Heart right ventricle (tissue), 16 donors: ENCODE data around the gene SND1. TPM values are rescaled to one million over a fixed set of nuclear protein-coding genes. Genes with fewer than 3 reads are reported as not detected.

Experiments
- ATAC-seq, 8 donors: fragments of 200-7000 bp; cut with Tn5 transposase; one replicate each; pipeline ENCODE4 v1.9.1; 2020; ENCODE audit warnings: mild to moderate bottlenecking in 8 of 8, moderate library complexity in 8 of 8, moderate number of reproducible peaks in 1 of 8
- DNase-seq, 2 donors: peaks; one replicate each; pipeline ENCODE4 v3.0.0-alpha.2; 2020
- H3K27ac ChIP-seq, 10 donors: fragments of 200-600 bp; sonication (generic) in 2 of 10; one replicate each; pipeline versions ENCODE4 v1.5.0 to v1.8.0; 2020 to 2022; ENCODE audit warnings: mild to moderate bottlenecking in 3 of 10
- H3K27me3 ChIP-seq, 7 donors: fragments of 200-600 bp; one replicate each; pipeline ENCODE4 v1.8.0; 2021 to 2022; ENCODE audit warnings: mild to moderate bottlenecking in 2 of 7
- H3K36me3 ChIP-seq, 9 donors: fragments of 200-600 bp; sonication (generic) in 1 of 9; one replicate each; pipeline versions ENCODE4 v1.5.0 to v1.8.0; 2020 to 2022; ENCODE audit warnings: mild to moderate bottlenecking in 2 of 9
- H3K4me1 ChIP-seq, 9 donors: fragments of 200-600 bp; sonication (generic) in 1 of 9; one replicate each; pipeline versions ENCODE4 v1.5.0 to v1.8.0; 2020 to 2022; ENCODE audit warnings: mild to moderate bottlenecking in 4 of 9
- H3K4me3 ChIP-seq, 10 donors: fragments of 200-600 bp; sonication (generic) in 2 of 10; one replicate each; pipeline versions ENCODE4 v1.5.0 to v1.8.0; 2020 to 2022; ENCODE audit warnings: mild to moderate bottlenecking in 7 of 10, moderate library complexity in 2 of 10
- H3K9me3 ChIP-seq, 11 donors: fragments of 200-600 bp in 10 of 11; sonication (generic) in 2 of 11; one replicate each; pipeline versions ENCODE4 v1.5.0 to v1.8.0; 2013 to 2022; ENCODE audit warnings: mild to moderate bottlenecking in 2 of 11, control low read depth in 1 of 11, moderate library complexity in 1 of 11
- WGBS, 2 donors: extraction: QIAGEN DNeasy Blood & Tissue Kit; methylation state at CpG; one replicate each; pipeline ENCODE4 v1.1.7; 2013; ENCODE audit warnings: inconsistent platforms in 1 of 2; 5-methylcytosine and 5-hydroxymethylcytosine counted together
- intact Hi-C, 10 donors: fragments of 100-400 bp; cut with DNase I; formaldehyde crosslinking; loops; one replicate each; pipeline versions ENCODE4 v1.11.1 to v1.14.2; 2022
- polyA plus RNA-seq, 2 donors: library from polyadenylated mRNA; stranded (reverse); fragments of 200-250 nt; gene quantifications; one replicate each; pipeline ENCODE4 v1.2.3, GENCODE V29; 2013
- total RNA-seq, 10 donors: library from RNA; stranded (reverse); fragmentation: NEBNext Ultra II Directional in 3 of 10; extraction: Animal tissue kit (Norgen Biotek cat#: 25700) in 3 of 10; gene quantifications; one replicate each; pipeline versions ENCODE4 v1.2.1 to v1.2.4, GENCODE V29; 2021 to 2023
- TF ChIP-seq, protein P1 (sequence below), 9 donors: fragments of 200-600 bp; sonication (generic) in 2 of 9; IDR thresholded peaks; one replicate each; pipeline versions ENCODE4 v1.5.0 to v1.8.0; 2021 to 2022; ENCODE audit warnings: antibody characterized with exemption in 9 of 9, mild to moderate bottlenecking in 5 of 9, moderate library complexity in 1 of 9
- donor health status: Arrhythmogenic right ventricular cardiomyopathy.
- donor health status: ischemic (EF 13 %, LVEDD 7.1; RV severe dilation, severe dysfunction).
- donor health status: healthy with polysubstance abuse.
- donor health status: DM: no; HTN: yes; CAD: no.
- donor health status: DM: no; HTN: no; CAD: no.
- donor health status: ischemic (EF 25% LVEDD 6.9; RV normal size, moderate dysfunction).
- donor health status: ischemic (EF 25% LVEDD 5.7; RV mildly dilated, moderate dysfunction).
- donor health status: healthy.
- donor health status: DM: yes; HTN: yes; CAD: no.
- donor health status: Ischemic cardiomyopathy.
- donor health status: ischemic (EF 35%, LVEDD 5.7; RV mildly dilated, moderate dysfunction).
- donor health status: nonischemic (EF 11% LVEDD 7.7; RV severe dilation, severe dysfunction).
- donor health status: DM: yes; HTN: yes; CAD: no.
- donor health status: PGD.
- donor health status: ischemic (EF 29% LVEDD 5.4; RV normal size, mild dysfunction).
- donor health status: nonischemic (EF 23%, LVEDD 6.1; RV moderate dilation, normal function).

SND1 gene
- total and polyA plus RNA-seq, 12 donors = 39.9 to 107 (median 80.8) TPM

DNA sequence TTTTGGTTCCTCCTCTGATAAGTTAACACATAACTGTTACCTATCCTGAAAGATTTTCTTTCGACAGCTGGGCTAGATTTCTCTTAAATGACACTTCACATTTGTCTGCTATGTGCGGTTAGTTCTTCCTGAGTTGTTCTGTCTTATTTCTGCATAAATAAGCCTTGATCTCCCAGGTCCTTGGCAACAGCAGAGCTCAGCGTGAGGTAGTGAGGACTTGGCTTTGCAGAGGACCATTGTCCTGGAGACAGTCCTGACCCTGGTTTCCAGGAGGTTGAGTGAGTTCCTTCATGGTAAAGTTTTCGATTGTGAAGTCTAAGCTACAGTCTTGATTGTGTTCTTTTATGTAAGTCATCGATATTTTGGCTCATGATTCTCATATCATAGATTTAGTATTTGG lies 23.7 kb downstream of the SND1 start:
- ATAC-seq = no peak
- no peak overlapping the region for H3K4me3 ChIP-seq
- intact Hi-C loops = no loop called here
- peaks cover 0 to 34% (median 0%) of the 10 kb centered on the region in 9 donors for H3K36me3 ChIP-seq
- H3K27ac ChIP-seq = no peak overlapping the region
- H3K4me1 ChIP-seq = peaks cover 0 to 18% (median 0%) of the 10 kb centered on the region in 9 donors
- TF ChIP-seq, protein P1, sequence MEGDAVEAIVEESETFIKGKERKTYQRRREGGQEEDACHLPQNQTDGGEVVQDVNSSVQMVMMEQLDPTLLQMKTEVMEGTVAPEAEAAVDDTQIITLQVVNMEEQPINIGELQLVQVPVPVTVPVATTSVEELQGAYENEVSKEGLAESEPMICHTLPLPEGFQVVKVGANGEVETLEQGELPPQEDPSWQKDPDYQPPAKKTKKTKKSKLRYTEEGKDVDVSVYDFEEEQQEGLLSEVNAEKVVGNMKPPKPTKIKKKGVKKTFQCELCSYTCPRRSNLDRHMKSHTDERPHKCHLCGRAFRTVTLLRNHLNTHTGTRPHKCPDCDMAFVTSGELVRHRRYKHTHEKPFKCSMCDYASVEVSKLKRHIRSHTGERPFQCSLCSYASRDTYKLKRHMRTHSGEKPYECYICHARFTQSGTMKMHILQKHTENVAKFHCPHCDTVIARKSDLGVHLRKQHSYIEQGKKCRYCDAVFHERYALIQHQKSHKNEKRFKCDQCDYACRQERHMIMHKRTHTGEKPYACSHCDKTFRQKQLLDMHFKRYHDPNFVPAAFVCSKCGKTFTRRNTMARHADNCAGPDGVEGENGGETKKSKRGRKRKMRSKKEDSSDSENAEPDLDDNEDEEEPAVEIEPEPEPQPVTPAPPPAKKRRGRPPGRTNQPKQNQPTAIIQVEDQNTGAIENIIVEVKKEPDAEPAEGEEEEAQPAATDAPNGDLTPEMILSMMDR (IDR thresholded peaks at IDR 0.05) = no peak
- H3K9me3 ChIP-seq = peaks cover 0 to 19% (median 0%) of the 10 kb centered on the region in 11 donors
- H3K27me3 ChIP-seq = no peaks in the 10 kb centered on the region
- DNase-seq = no peak
- WGBS, 2 donors = 82 to 90% methylated on average over 5 of the region's 5 CpGs

DNA sequence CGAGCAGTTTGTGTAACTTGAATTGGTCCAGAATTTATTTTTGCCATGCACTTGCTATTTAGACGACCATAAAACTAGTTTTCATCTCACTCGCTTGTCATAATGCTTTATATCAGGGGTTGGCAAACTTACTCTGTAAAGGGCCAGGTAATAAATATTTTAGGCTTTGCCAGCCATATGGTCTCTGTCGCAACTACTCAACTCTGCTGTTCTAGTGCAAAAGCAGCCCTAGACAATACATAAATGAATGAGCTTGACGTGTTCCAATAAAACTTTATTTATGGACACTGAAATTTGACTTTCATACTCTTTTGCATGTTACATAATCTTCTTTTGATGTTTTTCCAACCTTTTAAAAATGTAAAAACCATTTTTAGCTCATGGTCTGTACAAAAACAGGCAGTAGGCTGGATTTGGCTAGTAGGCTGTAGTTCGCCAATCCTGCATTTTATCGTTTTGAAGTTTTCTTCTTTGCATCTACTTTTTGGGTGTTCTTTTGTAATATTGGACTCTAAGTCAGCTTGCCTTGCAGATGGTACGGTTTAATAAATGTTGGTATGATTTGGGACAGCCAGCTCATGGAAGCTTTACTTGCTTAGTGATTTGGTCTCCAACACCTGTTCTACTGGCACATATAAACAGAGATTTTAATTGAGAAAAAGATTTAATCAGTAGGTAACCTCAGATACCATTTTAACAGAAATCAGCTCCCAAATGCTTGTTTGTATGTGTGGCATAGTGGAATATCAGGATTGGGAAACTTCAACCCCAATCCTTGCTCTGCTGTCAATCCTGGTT lies 25.6 kb downstream of the SND1 start:
- peaks cover 0 to 34% (median 0%) of the 10 kb centered on the region in 9 donors for H3K36me3 ChIP-seq
- 95 to 98% methylated on average over 8 of the region's 8 CpGs for WGBS, 2 donors
- intact Hi-C loops = no loop called here
- peaks cover 0 to 22% (median 0%) of the 10 kb centered on the region in 9 donors for H3K4me1 ChIP-seq
- H3K4me3 ChIP-seq = no peak overlapping the region
- peaks cover 0 to 14% (median 0%) of the 10 kb centered on the region in 11 donors for H3K9me3 ChIP-seq
- ATAC-seq (no peak), DNase-seq (no peak)
- H3K27ac ChIP-seq = no peak overlapping the region
- TF ChIP-seq, protein P1 (IDR thresholded peaks at IDR 0.05) = no peak
- no peaks in the 10 kb centered on the region for H3K27me3 ChIP-seq

DNA sequence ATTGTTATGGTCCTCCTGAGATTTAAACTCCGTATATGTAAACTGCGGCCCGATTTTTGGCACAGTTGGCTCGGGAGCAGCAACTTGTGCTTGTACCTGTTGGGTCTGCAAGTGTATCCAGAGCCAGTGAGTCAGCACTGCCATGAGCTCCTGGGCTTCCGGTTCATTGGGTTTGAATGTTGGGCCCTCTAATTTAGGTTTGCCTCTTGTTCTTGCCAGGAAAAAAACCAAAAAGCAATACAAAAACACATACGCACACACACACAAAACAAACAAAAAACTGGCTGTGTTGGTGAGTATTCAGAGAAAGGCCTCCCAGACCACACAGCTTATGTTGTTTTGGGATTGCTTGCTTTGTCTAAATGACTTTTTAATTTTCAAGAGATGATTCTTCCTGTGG lies 26.3 kb downstream of the SND1 start:
- DNase-seq = no peak
- Histone ChIP-seq H3K27me3 (no peaks in the 10 kb centered on the region), H3K4me1 (peaks cover 0 to 26% (median 4%) of the 10 kb centered on the region in 9 donors), H3K36me3 (peaks cover 0 to 34% (median 0%) of the 10 kb centered on the region in 9 donors), H3K27ac (no peak overlapping the region), H3K4me3 (no peak overlapping the region), H3K9me3 (peaks cover 0 to 11% (median 0%) of the 10 kb centered on the region in 11 donors)
- 94 to 95% methylated on average over 6 of the region's 6 CpGs for WGBS, 2 donors
- no peak for ATAC-seq
- intact Hi-C loops = no loop called here
- TF ChIP-seq, protein P1 (IDR thresholded peaks at IDR 0.05) = no peak

DNA sequence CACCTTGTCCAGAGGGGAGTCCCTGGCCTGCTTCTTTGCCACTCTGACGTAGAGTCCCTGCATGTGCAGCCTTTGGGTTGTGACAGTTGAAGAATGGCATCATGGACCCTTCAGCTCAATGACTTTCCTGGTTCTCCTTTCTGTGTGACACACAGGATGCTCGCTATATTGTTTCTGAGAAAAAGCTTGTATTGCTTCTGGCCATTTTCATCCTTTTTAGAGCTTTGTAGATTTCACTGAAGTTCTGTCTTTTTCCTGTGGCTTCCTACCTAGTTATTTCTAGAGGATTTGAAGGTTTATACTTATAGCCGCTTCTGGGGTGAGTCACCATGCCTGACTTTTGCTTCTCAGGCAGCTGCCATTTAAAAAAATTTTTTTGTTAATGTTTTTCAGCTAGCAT lies 27.0 kb downstream of the SND1 start:
- Histone ChIP-seq H3K27me3 (no peaks in the 10 kb centered on the region), H3K27ac (no peak overlapping the region), H3K9me3 (peaks cover 0 to 11% (median 0%) of the 10 kb centered on the region in 11 donors), H3K4me1 (peaks cover 0 to 29% (median 10%) of the 10 kb centered on the region in 9 donors), H3K4me3 (no peak overlapping the region), H3K36me3 (peaks cover 0 to 34% (median 0%) of the 10 kb centered on the region in 9 donors)
- no peak for DNase-seq
- intact Hi-C loops = no loop called here
- ATAC-seq = no peak
- TF ChIP-seq, protein P1 (IDR thresholded peaks at IDR 0.05) = no peak
- 89 to 96% methylated on average over 3 of the region's 3 CpGs for WGBS, 2 donors
